Measurements from ENCODE around the gene GFAP.

DNA sequence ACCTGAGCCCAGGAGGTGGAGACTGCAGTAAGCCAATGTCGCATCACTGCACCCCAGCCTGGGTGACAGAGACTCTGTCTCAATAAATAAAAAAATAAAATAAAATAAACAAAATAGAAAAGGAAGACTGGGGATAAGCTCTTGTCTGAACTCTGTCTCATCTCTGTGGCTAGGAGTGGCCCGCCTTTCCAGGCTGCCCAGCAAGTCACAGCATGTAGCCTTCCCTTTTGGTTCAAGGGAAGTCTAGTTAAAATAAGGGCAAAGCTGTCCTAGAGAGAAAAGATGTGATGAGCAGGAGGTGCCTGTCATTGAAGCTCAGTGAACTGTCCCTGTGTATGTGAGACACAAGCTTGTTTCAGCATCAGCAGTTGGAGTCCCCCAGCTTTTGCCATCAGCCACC, 2.7 kb upstream of the GFAP start:
- TF ChIP-seq POLR2A (IDR thresholded peaks at IDR 0.05): no peak
- TF ChIP-seq, protein P1, sequence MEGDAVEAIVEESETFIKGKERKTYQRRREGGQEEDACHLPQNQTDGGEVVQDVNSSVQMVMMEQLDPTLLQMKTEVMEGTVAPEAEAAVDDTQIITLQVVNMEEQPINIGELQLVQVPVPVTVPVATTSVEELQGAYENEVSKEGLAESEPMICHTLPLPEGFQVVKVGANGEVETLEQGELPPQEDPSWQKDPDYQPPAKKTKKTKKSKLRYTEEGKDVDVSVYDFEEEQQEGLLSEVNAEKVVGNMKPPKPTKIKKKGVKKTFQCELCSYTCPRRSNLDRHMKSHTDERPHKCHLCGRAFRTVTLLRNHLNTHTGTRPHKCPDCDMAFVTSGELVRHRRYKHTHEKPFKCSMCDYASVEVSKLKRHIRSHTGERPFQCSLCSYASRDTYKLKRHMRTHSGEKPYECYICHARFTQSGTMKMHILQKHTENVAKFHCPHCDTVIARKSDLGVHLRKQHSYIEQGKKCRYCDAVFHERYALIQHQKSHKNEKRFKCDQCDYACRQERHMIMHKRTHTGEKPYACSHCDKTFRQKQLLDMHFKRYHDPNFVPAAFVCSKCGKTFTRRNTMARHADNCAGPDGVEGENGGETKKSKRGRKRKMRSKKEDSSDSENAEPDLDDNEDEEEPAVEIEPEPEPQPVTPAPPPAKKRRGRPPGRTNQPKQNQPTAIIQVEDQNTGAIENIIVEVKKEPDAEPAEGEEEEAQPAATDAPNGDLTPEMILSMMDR (IDR thresholded peaks at IDR 0.05): no peak
